Tibial nerve (tissue), 4 donors: Measurements from ENCODE around the gene ITIH4. TPM values are rescaled to one million over a fixed set of nuclear protein-coding genes. Genes with fewer than 3 reads are reported as not detected.

Experiments used
- DNase-seq, 2 donors: peaks; one replicate each; pipeline ENCODE4 v3.0.0-alpha.2; 2019; ENCODE audit warnings: low spot score in 2 of 2
- H3K27ac ChIP-seq, 4 donors: fragments of 200-600 bp; sonication (generic) in 3 of 4; one replicate each; pipeline ENCODE4 v1.5.1; 2017 to 2019; ENCODE audit warnings: mild to moderate bottlenecking in 1 of 4
- H3K27me3 ChIP-seq, 2 donors: fragments of 200-600 bp; sonication (generic) in 1 of 2; one replicate each; pipeline versions ENCODE4 v1.5.1 to v1.6.0; 2017 to 2019
- H3K36me3 ChIP-seq, 3 donors: fragments of 200-600 bp; sonication (generic); one replicate each; pipeline ENCODE4 v1.5.1; 2018 to 2019
- H3K4me1 ChIP-seq, 4 donors: fragments of 200-600 bp; sonication (generic) in 3 of 4; one replicate each; pipeline ENCODE4 v1.5.1; 2017 to 2019
- H3K4me3 ChIP-seq, 4 donors: fragments of 200-600 bp; sonication (generic) in 3 of 4; one replicate each; pipeline ENCODE4 v1.5.1; 2017 to 2019; ENCODE audit warnings: mild to moderate bottlenecking in 1 of 4, moderate library complexity in 1 of 4
- H3K9me3 ChIP-seq, 4 donors: fragments of 200-600 bp; sonication (generic) in 3 of 4; one replicate each; pipeline ENCODE4 v1.5.1; 2017 to 2019
- CTCF ChIP-seq, 5 experiments: fragments of 200-600 bp in 3 of 5; fragments of 450-650 bp in 2 of 5; sonication (generic) in 3 of 5; IDR thresholded peaks; one replicate each; pipeline ENCODE4 v1.5.1; 2016 to 2019; ENCODE audit warnings: antibody characterized with exemption in 5 of 5, mild to moderate bottlenecking in 3 of 5, moderate library complexity in 2 of 5
- EP300 ChIP-seq, 2 donors: sonication (generic); formaldehyde crosslinking; IDR thresholded peaks; one replicate each; pipeline ENCODE4 v1.6.1; 2017; ENCODE audit warnings: antibody characterized with exemption in 2 of 2, mild to moderate bottlenecking in 1 of 2
- POLR2A ChIP-seq, 2 donors: fragments of 450-650 bp; IDR thresholded peaks; one replicate each; pipeline ENCODE4 v1.6.1; 2017; ENCODE audit warnings: antibody characterized with exemption in 2 of 2, mild to moderate bottlenecking in 2 of 2, moderate library complexity in 2 of 2
- WGBS, 2 donors: methylation state at CpG; one replicate each; pipeline ENCODE4 v1.1.5; 2018; 5-methylcytosine and 5-hydroxymethylcytosine counted together
- total RNA-seq, 4 donors: library from RNA; depleted of rRNA; stranded (reverse); fragments of >200 nt; gene quantifications; one replicate each; pipeline ENCODE4 v1.1.0, GENCODE V29; 2016

Gene ITIH4
- total RNA-seq, 4 donors from 2014 or later = 5.4 to 24.9 (median 10.1) TPM

GRCh38 chr3:52771702-52772101 is 58.8 kb downstream of the ITIH4 start:
- 90% methylated on average over 10 of the region's 10 CpGs for WGBS, 2 donors
- TF ChIP-seq EP300 (IDR thresholded peaks at IDR 0.05) (no peak), POLR2A (IDR thresholded peaks at IDR 0.05) (no peak), CTCF (IDR thresholded peaks at IDR 0.05) (no peak)

GRCh38 chr3:52771334-52771681 is 59.2 kb downstream of the ITIH4 start:
- Histone ChIP-seq H3K27ac (peak overlapping the region; percentile 34 to 83 (median 74)), H3K4me1 (peaks cover 0 to 28% (median 9%) of the 10 kb centered on the region in 4 donors), H3K27me3 (no peaks in the 10 kb centered on the region), H3K36me3 (peaks cover 0 to 21% (median 0%) of the 10 kb centered on the region in 3 donors), H3K9me3 (no peaks in the 10 kb centered on the region), H3K4me3 (peak overlapping the region; percentile 65 to 97 (median 76))
- no peak for DNase-seq
- TF ChIP-seq EP300 (IDR thresholded peaks at IDR 0.05) (no peak), POLR2A (IDR thresholded peaks at IDR 0.05) (no peak), CTCF (IDR thresholded peaks at IDR 0.05) (no peak)
- 48 to 49% methylated on average over 5 of the region's 5 CpGs for WGBS, 2 donors

More at GRCh38 chr3:52771702-52772101, 58.8 kb downstream of the ITIH4 start:
- Histone ChIP-seq H3K27ac (peak overlapping the region in 2 of 4 donors; percentile 65 to 82), H3K4me3 (no peak overlapping the region), H3K36me3 (peaks cover 0 to 17% (median 0%) of the 10 kb centered on the region in 3 donors), H3K4me1 (peaks cover 0 to 28% (median 9%) of the 10 kb centered on the region in 4 donors), H3K9me3 (no peaks in the 10 kb centered on the region), H3K27me3 (no peaks in the 10 kb centered on the region)
- DNase-seq = no peak

- WGBS, 2 donors = 0 to 1% methylated on average over 32 to 67 of the region's 67 CpGs
- peak within 1 kb of the TSS; percentile 34 to 83 (median 74) for H3K27ac ChIP-seq
Observed at GRCh38 chr3:52770496-52771333, 59.8 kb downstream of the ITIH4 start, which contains the start of gene NEK4. Gene NEK4, minus strand, starts transcription at chr3:52770940. Its CDS starts 194 bp downstream, at chr3:52770746.

GRCh38 chr3:52769786-52770455 is 60.6 kb downstream of the ITIH4 start:
- no peaks in the 10 kb centered on the region for H3K9me3 ChIP-seq
- 20 to 22% methylated on average over 13 of the region's 13 CpGs for WGBS, 2 donors
- TF ChIP-seq EP300 (IDR thresholded peaks at IDR 0.05) (no peak), POLR2A (IDR thresholded peaks at IDR 0.05) (no peak), CTCF (IDR thresholded peaks at IDR 0.05) (no peak)
- peak overlapping the region in 2 of 4 donors; percentile 82 to 83 for H3K27ac ChIP-seq
- H3K4me3 ChIP-seq = peak overlapping the region; percentile 65 to 97 (median 76)
- DNase-seq = no peak
- H3K4me1 ChIP-seq = peaks cover 0 to 28% (median 9%) of the 10 kb centered on the region in 4 donors
- no peaks in the 10 kb centered on the region for H3K27me3 ChIP-seq
- peaks cover 0 to 35% (median 12%) of the 10 kb centered on the region in 3 donors for H3K36me3 ChIP-seq

More at GRCh38 chr3:52770496-52771333, 59.8 kb downstream of the ITIH4 start, which contains the start of gene NEK4:
- TF ChIP-seq CTCF (IDR thresholded peaks at IDR 0.05) (peak in 2 of 5 experiments; percentile 6 to 39), EP300 (IDR thresholded peaks at IDR 0.05) (peak; percentile 53 to 88), POLR2A (IDR thresholded peaks at IDR 0.05) (peak; percentile 19 to 56)
- Histone ChIP-seq H3K4me3 (peak within 1 kb of the TSS; percentile 65 to 97 (median 76)), H3K4me1 (peaks cover 0 to 28% (median 9%) of the 10 kb centered on the region in 4 donors), H3K27me3 (no peaks in the 10 kb centered on the region), H3K36me3 (peaks cover 0 to 27% (median 4%) of the 10 kb centered on the region in 3 donors), H3K9me3 (no peaks in the 10 kb centered on the region)
- DNase-seq = peak; percentile 68 to 76
